Caco-2 (cell line): ENCODE data around the gene MAST4. TPM values are rescaled to one million over a fixed set of nuclear protein-coding genes. Genes with fewer than 3 reads are reported as not detected.

Source experiments
- BruUV-seq: library from RNA; stranded (reverse); fragments of 400-500 nt; replicated peaks from 2 replicates; lab custom pipeline; 2021; lab: Mats Ljungman, UMichigan
- CTCF ChIA-PET: fragments of 300-600 bp; sonication (Branson Sonifier 250); formaldehyde crosslinking; loops from one replicate; lab custom pipeline; 2022; ENCODE audit warnings: antibody characterized with exemption; lab: Charles Lee
- POLR2A ChIA-PET: fragments of 300-600 bp; sonication (Branson Sonifier 250); formaldehyde crosslinking; loops from one replicate; lab custom pipeline; 2022; ENCODE audit warnings: antibody characterized with exemption; lab: Charles Lee
- DNase-seq, 2 experiments: peaks; one replicate each; pipeline versions ENCODE4 v3.0.0 to v3.0.0-alpha.2; 2020 to 2022
- H3K27me3 ChIP-seq: replicated peaks from 2 replicates; pipeline ENCODE4 v1.6.0; 2011; ENCODE audit warnings: low read length; ENCODE audit not compliant: control insufficient read depth, insufficient read depth
- H3K36me3 ChIP-seq: 2 replicates; pipeline ENCODE4 v1.5.1; 2011; ENCODE audit warnings: low read length; ENCODE audit not compliant: control insufficient read depth, insufficient read depth
- H3K4me1 ChIP-seq: fragments of 250-450 bp; sonication (Bioruptor Pico); 2 replicates; pipeline ENCODE4 v1.5.1; 2020; ENCODE audit warnings: mild to moderate bottlenecking
- H3K4me3 ChIP-seq: 2 replicates; pipeline ENCODE4 v1.5.1; 2011; ENCODE audit warnings: low read depth, mild to moderate bottlenecking, control low read depth, low read length
- H3K9me3 ChIP-seq: fragments of 250-450 bp; sonication (Bioruptor Pico); 2 replicates; pipeline ENCODE4 v1.5.1; 2020; ENCODE audit warnings: mild to moderate bottlenecking, moderate library complexity
- H3K27ac Mint-ChIP-seq: one replicate; pipeline ENCODE4 v1.8.0; 2022; ENCODE audit warnings: mixed read lengths; ENCODE audit not compliant: unreplicated experiment
- H3K27me3 Mint-ChIP-seq: one replicate; pipeline ENCODE4 v1.8.0; 2022; ENCODE audit warnings: mixed read lengths; ENCODE audit not compliant: insufficient read depth, unreplicated experiment
- H3K36me3 Mint-ChIP-seq: one replicate; pipeline ENCODE4 v1.8.0; 2022; ENCODE audit warnings: mild to moderate bottlenecking, mixed read lengths; ENCODE audit not compliant: insufficient read depth, unreplicated experiment
- H3K4me1 Mint-ChIP-seq: one replicate; pipeline ENCODE4 v1.8.0; 2022; ENCODE audit warnings: low read depth, mixed read lengths; ENCODE audit not compliant: unreplicated experiment
- H3K4me3 Mint-ChIP-seq: one replicate; pipeline ENCODE4 v1.8.0; 2022; ENCODE audit warnings: mild to moderate bottlenecking, moderate library complexity, mixed read lengths; ENCODE audit not compliant: unreplicated experiment
- H3K9me3 Mint-ChIP-seq: one replicate; pipeline ENCODE4 v1.8.0; 2022; ENCODE audit warnings: mixed read lengths; ENCODE audit not compliant: unreplicated experiment
- CTCF ChIP-seq, 2 experiments: fragments of 200-600 bp in 1 of 2; IDR thresholded peaks; 1 replicate in 1 of 2; 2 replicates in 1 of 2; pipeline versions ENCODE4 v1.5.1 to v1.8.0; 2011 to 2022; ENCODE audit warnings: antibody characterized with exemption in 1 of 2, control low read depth in 1 of 2, inconsistent platforms in 1 of 2, low read depth in 1 of 2, low read length in 1 of 2, mild to moderate bottlenecking in 1 of 2, moderate library complexity in 1 of 2; ENCODE audit not compliant: insufficient read depth in 1 of 2, severe bottlenecking in 1 of 2, unreplicated experiment in 1 of 2
- intact Hi-C: fragments of 100-400 bp; cut with micrococcal nuclease; formaldehyde crosslinking; loops from one replicate; pipeline ENCODE4 v1.10.0; 2022; ENCODE audit not compliant: unreplicated experiment
- total RNA-seq: library from RNA; stranded (reverse); gene quantifications from 2 replicates; pipeline ENCODE4 v1.2.3, GENCODE V29; 2022

MAST4 gene
- total RNA-seq, 1 experiment from 2014 or later = 17.8 TPM

DNA sequence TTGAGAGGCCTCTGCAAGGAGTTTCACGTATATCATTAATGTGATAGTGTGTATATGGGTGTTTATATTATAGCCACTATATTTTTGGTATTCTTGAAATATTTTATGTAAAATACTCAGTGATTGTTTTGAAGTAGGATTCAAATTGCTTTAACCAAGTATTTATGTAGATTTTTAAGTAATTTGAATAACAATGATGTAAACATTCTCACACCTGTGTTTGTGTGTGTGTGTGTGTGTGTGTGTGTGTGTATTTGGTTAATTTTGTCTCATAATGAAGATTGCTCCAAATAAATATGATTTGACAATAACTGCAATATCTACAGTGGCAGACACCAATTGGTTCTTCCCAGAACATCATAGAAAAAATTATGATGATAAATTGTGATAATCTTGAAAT is 307.0 kb downstream of the MAST4 start:
- Mint-ChIP-seq H3K4me1 (peaks cover 31% of the 10 kb centered on the region), H3K36me3 (peaks cover 7% of the 10 kb centered on the region), H3K27me3 (no peaks in the 10 kb centered on the region), H3K4me3 (no peak overlapping the region), H3K9me3 (peaks cover 13% of the 10 kb centered on the region), H3K27ac (no peak overlapping the region)
- H3K4me1 ChIP-seq = peaks cover 14% of the 10 kb centered on the region
- no peak for TF ChIP-seq CTCF (IDR thresholded peaks at IDR 0.05; ENCODE audit: insufficient read depth in 1 of 2, low read depth in 1 of 2, low read length in 1 of 2, severe bottlenecking in 1 of 2, unreplicated experiment in 1 of 2)
- intact Hi-C loops = no loop called here
- H3K9me3 ChIP-seq = no peaks in the 10 kb centered on the region
- no peak for DNase-seq
- ChIA-PET POLR2A (no interaction called here), CTCF (no interaction called here)
- H3K4me3 ChIP-seq = no peak overlapping the region
- no TSS peak for BruUV-seq
- no peaks in the 10 kb centered on the region for H3K36me3 ChIP-seq
- H3K27me3 ChIP-seq = no peaks in the 10 kb centered on the region

DNA sequence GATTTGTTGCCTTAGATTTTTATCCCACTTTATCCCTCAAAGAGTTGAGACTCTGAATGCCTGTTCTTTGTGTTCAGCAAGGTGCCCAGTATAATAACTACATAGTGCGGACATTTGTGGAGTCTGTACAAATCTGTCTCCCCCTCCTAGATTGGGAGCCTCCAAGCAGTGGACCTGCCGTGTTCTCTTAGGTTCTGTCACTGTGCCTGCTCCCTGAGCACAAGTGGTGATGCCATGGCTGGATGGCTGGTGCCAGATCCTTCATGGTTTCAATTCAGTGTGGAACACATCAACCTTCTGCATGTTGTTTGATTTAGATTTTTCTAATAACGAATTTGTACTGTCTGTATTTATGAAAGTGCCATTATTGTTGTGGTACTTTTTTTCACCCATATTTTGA is 307.5 kb downstream of the MAST4 start:
- BruUV-seq = no TSS peak
- no peaks in the 10 kb centered on the region for H3K27me3 Mint-ChIP-seq
- H3K4me1 ChIP-seq = peaks cover 14% of the 10 kb centered on the region
- H3K27ac Mint-ChIP-seq = no peak overlapping the region
- intact Hi-C loops = no loop called here
- H3K36me3 ChIP-seq = no peaks in the 10 kb centered on the region
- ChIA-PET POLR2A (no interaction called here), CTCF (no interaction called here)
- H3K9me3 Mint-ChIP-seq = peaks cover 13% of the 10 kb centered on the region
- H3K36me3 Mint-ChIP-seq = peaks cover 7% of the 10 kb centered on the region
- H3K9me3 ChIP-seq = no peaks in the 10 kb centered on the region
- no peak overlapping the region for H3K4me3 ChIP-seq
- H3K27me3 ChIP-seq = no peaks in the 10 kb centered on the region
- no peak overlapping the region for H3K4me3 Mint-ChIP-seq
- DNase-seq = no peak
- H3K4me1 Mint-ChIP-seq = peaks cover 31% of the 10 kb centered on the region
- TF ChIP-seq CTCF (IDR thresholded peaks at IDR 0.05; ENCODE audit: insufficient read depth in 1 of 2, low read depth in 1 of 2, low read length in 1 of 2, severe bottlenecking in 1 of 2, unreplicated experiment in 1 of 2) = no peak

DNA sequence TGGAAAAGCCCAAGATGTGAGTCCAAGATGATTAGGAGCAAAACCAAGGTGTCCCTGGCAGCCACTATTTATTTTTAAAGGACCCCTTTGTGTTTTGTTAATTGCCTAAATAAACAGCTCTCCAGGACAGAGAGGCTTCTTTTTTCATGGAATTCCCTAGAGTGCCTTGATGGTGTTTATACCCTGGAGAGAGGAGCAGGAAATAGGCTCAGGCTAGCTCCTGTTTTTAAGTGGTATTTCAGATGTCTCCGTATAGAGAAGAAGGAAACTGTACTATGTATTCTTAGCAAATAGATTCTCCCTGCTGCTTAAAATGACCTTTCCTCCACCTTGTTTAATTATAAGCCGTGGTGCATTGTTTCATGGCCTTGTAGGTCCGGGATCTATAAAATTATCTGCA is 308.0 kb downstream of the MAST4 start:
- no peaks in the 10 kb centered on the region for H3K27me3 ChIP-seq
- H3K4me1 Mint-ChIP-seq = peaks cover 31% of the 10 kb centered on the region
- peaks cover 14% of the 10 kb centered on the region for H3K4me1 ChIP-seq
- ChIA-PET POLR2A (no interaction called here), CTCF (no interaction called here)
- no peaks in the 10 kb centered on the region for H3K36me3 ChIP-seq
- H3K27me3 Mint-ChIP-seq = no peaks in the 10 kb centered on the region
- H3K36me3 Mint-ChIP-seq = peaks cover 7% of the 10 kb centered on the region
- DNase-seq = no peak
- no peak overlapping the region for H3K4me3 Mint-ChIP-seq
- TF ChIP-seq CTCF (IDR thresholded peaks at IDR 0.05; ENCODE audit: insufficient read depth in 1 of 2, low read depth in 1 of 2, low read length in 1 of 2, severe bottlenecking in 1 of 2, unreplicated experiment in 1 of 2) = no peak
- no peak overlapping the region for H3K27ac Mint-ChIP-seq
- no peak overlapping the region for H3K4me3 ChIP-seq
- intact Hi-C loops = no loop called here
- no TSS peak for BruUV-seq
- peaks cover 13% of the 10 kb centered on the region for H3K9me3 Mint-ChIP-seq
- H3K9me3 ChIP-seq = no peaks in the 10 kb centered on the region
